SK-N-SH (cell line): ENCODE results near the gene DCDC2. TPM values are rescaled to one million over a fixed set of nuclear protein-coding genes. Genes with fewer than 3 reads are reported as not detected.
"Not testable (repeated sequence)": the region's sequence is repeated elsewhere in the genome, so short reads cannot be mapped to it uniquely, and the experiment has no call there.

Experiments
- CTCF ChIA-PET: fragments of 300-600, 350-600 bp; formaldehyde crosslinking; extraction: SDS; loops from one replicate; lab custom pipeline; 2021; lab: Yijun Ruan, JAX
- POLR2A ChIA-PET: fragments of 350-600 bp; sonication (Branson Sonifier 250); formaldehyde crosslinking; extraction: SDS; loops from one replicate; lab custom pipeline; 2020; ENCODE audit warnings: antibody characterized with exemption, inconsistent platforms; lab: Yijun Ruan, JAX
- DNase-seq: peaks from one replicate; pipeline ENCODE4 v3.0.0; 2012
- H2AFZ ChIP-seq: fragments of 200-600 bp; sonication (generic); 2 replicates; pipeline ENCODE4 v1.8.1; 2016; ENCODE audit warnings: antibody characterized with exemption, mild to moderate bottlenecking, low read depth
- H3F3A ChIP-seq: fragments of 200-600 bp; sonication (generic); replicated peaks from 2 replicates; pipeline ENCODE3; 2016; ENCODE audit warnings: antibody characterized with exemption, mild to moderate bottlenecking; ENCODE audit not compliant: insufficient read depth
- H3K27ac ChIP-seq, 2 experiments: fragments of 200-500 bp in 1 of 2; fragments of 200-600 bp in 1 of 2; sonication (Bioruptor generic) in 1 of 2; sonication (generic), shearing (Covaris generic) in 1 of 2; 2 replicates each; pipeline versions ENCODE4 v1.5.1 to v1.6.1; 2014 to 2016; ENCODE audit warnings: low read depth in 2 of 2, inconsistent platforms in 1 of 2, low read length in 1 of 2, mild to moderate bottlenecking in 1 of 2, mixed read lengths in 1 of 2
- H3K27me3 ChIP-seq: fragments of 200-600 bp; sonication (generic), shearing (Covaris generic); 2 replicates; pipeline ENCODE4 v1.6.1; 2016; ENCODE audit warnings: mixed run types; ENCODE audit not compliant: insufficient read depth
- H3K36me3 ChIP-seq, 2 experiments: fragments of 200-500 bp in 1 of 2; fragments of 200-600 bp in 1 of 2; sonication (Bioruptor generic) in 1 of 2; sonication (generic) in 1 of 2; replicated peaks in 1 of 2; 2 replicates each; pipeline versions ENCODE3 to v1.5.1; 2014 to 2016; ENCODE audit warnings: low read length in 1 of 2, mild to moderate bottlenecking in 1 of 2; ENCODE audit not compliant: insufficient read depth in 2 of 2, control insufficient read depth in 1 of 2
- H3K4me1 ChIP-seq, 2 experiments: fragments of 200-500 bp in 1 of 2; fragments of 200-600 bp in 1 of 2; sonication (Bioruptor generic) in 1 of 2; sonication (generic), shearing (Covaris generic) in 1 of 2; 2 replicates each; pipeline versions ENCODE4 v1.5.1 to v1.6.1; 2014 to 2016; ENCODE audit warnings: low read depth in 1 of 2, low read length in 1 of 2, mixed run types in 1 of 2; ENCODE audit not compliant: insufficient read depth in 2 of 2, control insufficient read depth in 1 of 2
- H3K4me2 ChIP-seq: fragments of 200-600 bp; sonication (generic), shearing (Covaris generic); 2 replicates; pipeline ENCODE4 v1.6.1; 2017; ENCODE audit warnings: mixed run types
- H3K4me3 ChIP-seq, 2 experiments: fragments of 200-500 bp in 1 of 2; fragments of 200-600 bp in 1 of 2; sonication (Bioruptor generic) in 1 of 2; sonication (generic), shearing (Covaris generic) in 1 of 2; 2 replicates each; pipeline versions ENCODE4 v1.5.1 to v1.8.1; 2014 to 2016; ENCODE audit warnings: low read depth in 2 of 2, inconsistent platforms in 1 of 2, low read length in 1 of 2, mild to moderate bottlenecking in 1 of 2, mixed read lengths in 1 of 2, moderate library complexity in 1 of 2
- H3K79me2 ChIP-seq: fragments of 200-600 bp; sonication (generic); 2 replicates; pipeline ENCODE4 v1.8.1; 2017; ENCODE audit warnings: mild to moderate bottlenecking; ENCODE audit not compliant: insufficient read depth
- H3K9ac ChIP-seq: fragments of 200-600 bp; sonication (generic); 2 replicates; pipeline ENCODE4 v1.6.1; 2017; ENCODE audit warnings: mixed run types
- H3K9me2 ChIP-seq: fragments of 200-600 bp; sonication (generic); 2 replicates; pipeline ENCODE4 v1.6.1; 2017; ENCODE audit warnings: mixed run types
- H3K9me3 ChIP-seq: fragments of 200-600 bp; sonication (generic); 2 replicates; pipeline ENCODE4 v1.6.1; 2017; ENCODE audit warnings: mixed run types, mild to moderate bottlenecking, moderate library complexity
- H4K20me1 ChIP-seq: fragments of 200-600 bp; sonication (generic); 2 replicates; pipeline ENCODE4 v1.6.1; 2017; ENCODE audit warnings: mild to moderate bottlenecking, mixed run types; ENCODE audit not compliant: insufficient read depth
- CTCF ChIP-seq: fragments of 200-600 bp; sonication (generic); IDR thresholded peaks from 2 replicates; pipeline ENCODE4 v1.6.1; 2017; ENCODE audit warnings: antibody characterized with exemption, mild to moderate bottlenecking, moderate library complexity
- EP300 ChIP-seq, 2 experiments: IDR thresholded peaks; 2 replicates each; pipeline versions ENCODE4 v1.4.0 to v1.6.1; 2012; ENCODE audit warnings: borderline replicate concordance in 1 of 2, low read depth in 1 of 2, low read length in 1 of 2
- EZH2phosphoT487 ChIP-seq: fragments of 200-600 bp; sonication (generic); IDR thresholded peaks from 2 replicates; pipeline ENCODE4 v1.6.1; 2017; ENCODE audit warnings: low read depth, mixed run types, mild to moderate bottlenecking, antibody characterized with exemption, moderate library complexity, borderline replicate concordance
- GATA2 ChIP-seq: sonication (generic); formaldehyde crosslinking; IDR thresholded peaks from 2 replicates; pipeline ENCODE4 v1.5.0; 2020; ENCODE audit warnings: mild to moderate bottlenecking, missing genetic modification reagents
- JUND ChIP-seq: IDR thresholded peaks from 2 replicates; pipeline ENCODE4 v1.4.0; 2012
- MXI1 ChIP-seq: IDR thresholded peaks from 2 replicates; pipeline ENCODE4 v1.6.1; 2012; ENCODE audit warnings: mild to moderate bottlenecking, low read depth, low read length, improper control_type of control experiment
- NFIC ChIP-seq: IDR thresholded peaks from 2 replicates; pipeline ENCODE4 v1.4.0; 2012; ENCODE audit warnings: borderline replicate concordance
- POLR2AphosphoS5 ChIP-seq: IDR thresholded peaks from 2 replicates; pipeline ENCODE4 v1.6.1; 2012; ENCODE audit warnings: low read depth, low read length
- RFX5 ChIP-seq: IDR thresholded peaks from 2 replicates; pipeline ENCODE4 v1.6.1; 2012; ENCODE audit warnings: mild to moderate bottlenecking, improper control_type of control experiment, low read length
- TAF1 ChIP-seq: IDR thresholded peaks from 2 replicates; pipeline ENCODE4 v1.6.1; 2012; ENCODE audit warnings: low read depth, mild to moderate bottlenecking, low read length, moderate library complexity, borderline replicate concordance
- TCF12 ChIP-seq: IDR thresholded peaks from 2 replicates; pipeline ENCODE4 v1.4.0; 2012
- TEAD4 ChIP-seq: IDR thresholded peaks from 2 replicates; pipeline ENCODE4 v1.4.0; 2012; ENCODE audit warnings: mild to moderate bottlenecking, borderline replicate concordance; ENCODE audit not compliant: insufficient read depth
- YY1 ChIP-seq: IDR thresholded peaks from 2 replicates; pipeline ENCODE4 v1.4.0; 2012; ENCODE audit warnings: low read depth, mild to moderate bottlenecking
- WGBS: methylation state at CpG from one replicate; pipeline ENCODE4 v1.1.6; 2017; ENCODE audit warnings: low lambda C conversion rate; 5-methylcytosine and 5-hydroxymethylcytosine counted together
- polyA plus RNA-seq, 3 experiments: library from polyadenylated mRNA; depleted of rRNA; stranded (reverse); fragments of >200 nt; gene quantifications; 2 replicates each; pipeline ENCODE4 v1.2.3, GENCODE V29; 2012
- TF ChIP-seq, protein P1 (sequence below): IDR thresholded peaks from 2 replicates; pipeline ENCODE4 v1.6.1; 2012; ENCODE audit warnings: mild to moderate bottlenecking, low read depth, low read length, moderate library complexity
- TF ChIP-seq, protein P2 (sequence below): IDR thresholded peaks from 2 replicates; pipeline ENCODE4 v1.4.0; 2012; ENCODE audit warnings: low read depth, borderline replicate concordance
- TF ChIP-seq, protein P3 (sequence below): fragments of 150-350 bp; IDR thresholded peaks from 2 replicates; pipeline ENCODE4 v1.6.1; 2017; ENCODE audit warnings: antibody characterized with exemption, low read length, low read depth, borderline replicate concordance

The DCDC2 gene
- polyA plus RNA-seq, 1 of the 3 experiments (the other 2 are of a cell fraction) = not detected

DNA sequence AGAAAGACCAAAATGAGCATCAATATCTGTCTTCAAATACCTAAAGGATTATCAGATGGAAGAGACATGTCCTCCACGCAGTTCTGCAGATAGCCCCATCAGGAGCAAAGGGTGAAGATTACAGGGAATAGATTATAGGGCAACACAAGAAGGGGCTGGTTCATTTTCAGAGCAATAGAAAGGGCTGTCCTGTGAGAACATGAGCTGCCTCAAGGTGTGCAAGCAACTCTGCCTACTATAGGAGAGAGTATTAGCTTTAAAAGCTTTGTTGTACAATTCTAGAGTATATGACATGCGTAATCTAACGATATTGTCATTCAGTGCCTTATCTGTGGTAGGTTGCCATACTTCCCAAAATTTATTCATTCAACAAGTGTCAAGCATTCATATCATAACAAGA is 119.2 kb downstream of the DCDC2 start:
- ChIA-PET CTCF (no interaction called here), POLR2A (no interaction called here)
- Histone ChIP-seq H3K9me3 (no peaks in the 10 kb centered on the region), H3K27me3 (no peaks in the 10 kb centered on the region), H3K9ac (no peak overlapping the region), H3K36me3 (no peaks in the 10 kb centered on the region), H3K4me1 (peaks cover 0 to 11% of the 10 kb centered on the region in 2 experiments; a peak in 1 of 4 replicates), H2AFZ (no peak overlapping the region), H3K9me2 (no peaks in the 10 kb centered on the region), H3K79me2 (no peaks in the 10 kb centered on the region), H3K27ac (no peak overlapping the region), H3K4me3 (no peak overlapping the region), H3F3A (no peaks in the 10 kb centered on the region), H4K20me1 (no peaks in the 10 kb centered on the region), H3K4me2 (no peak overlapping the region)
- no peak for DNase-seq
- TF ChIP-seq MXI1 = no peak
- TF ChIP-seq, protein P1, sequence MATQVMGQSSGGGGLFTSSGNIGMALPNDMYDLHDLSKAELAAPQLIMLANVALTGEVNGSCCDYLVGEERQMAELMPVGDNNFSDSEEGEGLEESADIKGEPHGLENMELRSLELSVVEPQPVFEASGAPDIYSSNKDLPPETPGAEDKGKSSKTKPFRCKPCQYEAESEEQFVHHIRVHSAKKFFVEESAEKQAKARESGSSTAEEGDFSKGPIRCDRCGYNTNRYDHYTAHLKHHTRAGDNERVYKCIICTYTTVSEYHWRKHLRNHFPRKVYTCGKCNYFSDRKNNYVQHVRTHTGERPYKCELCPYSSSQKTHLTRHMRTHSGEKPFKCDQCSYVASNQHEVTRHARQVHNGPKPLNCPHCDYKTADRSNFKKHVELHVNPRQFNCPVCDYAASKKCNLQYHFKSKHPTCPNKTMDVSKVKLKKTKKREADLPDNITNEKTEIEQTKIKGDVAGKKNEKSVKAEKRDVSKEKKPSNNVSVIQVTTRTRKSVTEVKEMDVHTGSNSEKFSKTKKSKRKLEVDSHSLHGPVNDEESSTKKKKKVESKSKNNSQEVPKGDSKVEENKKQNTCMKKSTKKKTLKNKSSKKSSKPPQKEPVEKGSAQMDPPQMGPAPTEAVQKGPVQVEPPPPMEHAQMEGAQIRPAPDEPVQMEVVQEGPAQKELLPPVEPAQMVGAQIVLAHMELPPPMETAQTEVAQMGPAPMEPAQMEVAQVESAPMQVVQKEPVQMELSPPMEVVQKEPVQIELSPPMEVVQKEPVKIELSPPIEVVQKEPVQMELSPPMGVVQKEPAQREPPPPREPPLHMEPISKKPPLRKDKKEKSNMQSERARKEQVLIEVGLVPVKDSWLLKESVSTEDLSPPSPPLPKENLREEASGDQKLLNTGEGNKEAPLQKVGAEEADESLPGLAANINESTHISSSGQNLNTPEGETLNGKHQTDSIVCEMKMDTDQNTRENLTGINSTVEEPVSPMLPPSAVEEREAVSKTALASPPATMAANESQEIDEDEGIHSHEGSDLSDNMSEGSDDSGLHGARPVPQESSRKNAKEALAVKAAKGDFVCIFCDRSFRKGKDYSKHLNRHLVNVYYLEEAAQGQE = no peak
- TF ChIP-seq, protein P2, sequence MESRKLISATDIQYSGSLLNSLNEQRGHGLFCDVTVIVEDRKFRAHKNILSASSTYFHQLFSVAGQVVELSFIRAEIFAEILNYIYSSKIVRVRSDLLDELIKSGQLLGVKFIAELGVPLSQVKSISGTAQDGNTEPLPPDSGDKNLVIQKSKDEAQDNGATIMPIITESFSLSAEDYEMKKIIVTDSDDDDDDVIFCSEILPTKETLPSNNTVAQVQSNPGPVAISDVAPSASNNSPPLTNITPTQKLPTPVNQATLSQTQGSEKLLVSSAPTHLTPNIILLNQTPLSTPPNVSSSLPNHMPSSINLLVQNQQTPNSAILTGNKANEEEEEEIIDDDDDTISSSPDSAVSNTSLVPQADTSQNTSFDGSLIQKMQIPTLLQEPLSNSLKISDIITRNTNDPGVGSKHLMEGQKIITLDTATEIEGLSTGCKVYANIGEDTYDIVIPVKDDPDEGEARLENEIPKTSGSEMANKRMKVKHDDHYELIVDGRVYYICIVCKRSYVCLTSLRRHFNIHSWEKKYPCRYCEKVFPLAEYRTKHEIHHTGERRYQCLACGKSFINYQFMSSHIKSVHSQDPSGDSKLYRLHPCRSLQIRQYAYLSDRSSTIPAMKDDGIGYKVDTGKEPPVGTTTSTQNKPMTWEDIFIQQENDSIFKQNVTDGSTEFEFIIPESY = no peak
- no peak for TF ChIP-seq JUND
- no peak for TF ChIP-seq NFIC
- no peak for TF ChIP-seq TEAD4
- no peak for TF ChIP-seq RFX5
- TF ChIP-seq TCF12 = no peak
- TF ChIP-seq, protein P3, sequence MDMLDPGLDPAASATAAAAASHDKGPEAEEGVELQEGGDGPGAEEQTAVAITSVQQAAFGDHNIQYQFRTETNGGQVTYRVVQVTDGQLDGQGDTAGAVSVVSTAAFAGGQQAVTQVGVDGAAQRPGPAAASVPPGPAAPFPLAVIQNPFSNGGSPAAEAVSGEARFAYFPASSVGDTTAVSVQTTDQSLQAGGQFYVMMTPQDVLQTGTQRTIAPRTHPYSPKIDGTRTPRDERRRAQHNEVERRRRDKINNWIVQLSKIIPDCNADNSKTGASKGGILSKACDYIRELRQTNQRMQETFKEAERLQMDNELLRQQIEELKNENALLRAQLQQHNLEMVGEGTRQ = no peak
- no peak for TF ChIP-seq POLR2AphosphoS5
- TF ChIP-seq EZH2phosphoT487 = no peak
- no peak for TF ChIP-seq GATA2
- TF ChIP-seq CTCF = no peak
- no peak for TF ChIP-seq EP300 (IDR thresholded peaks at IDR 0.05; ENCODE audit: borderline replicate concordance in 1 of 2, low read depth in 1 of 2, low read length in 1 of 2)
- no peak for TF ChIP-seq TAF1
- TF ChIP-seq YY1 = no peak
- WGBS = 76% methylated on average over 3 of the region's 3 CpGs

DNA sequence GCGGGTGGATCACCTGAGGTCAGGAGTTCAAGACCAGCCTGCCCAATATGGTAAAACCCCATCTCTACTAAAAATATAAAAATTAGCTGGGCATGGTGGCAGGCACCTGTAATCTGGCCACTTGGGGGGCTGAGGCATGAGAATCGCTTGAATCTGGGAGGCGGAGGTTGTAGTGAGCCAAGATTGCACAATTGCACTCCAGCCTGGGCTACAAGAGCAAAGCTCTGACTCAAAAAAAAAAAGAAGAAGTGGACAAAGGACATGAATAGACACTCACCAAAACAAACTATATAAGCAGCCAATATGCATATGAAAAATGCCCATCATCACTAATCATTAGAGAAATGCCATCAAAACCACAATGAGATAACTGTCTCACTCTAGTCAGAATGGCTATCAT is 121.1 kb downstream of the DCDC2 start:
- H3K4me3 ChIP-seq, H3K79me2 ChIP-seq, H3K9me2 ChIP-seq, H3K36me3 ChIP-seq, H3F3A ChIP-seq, H3K9me3 ChIP-seq, H3K27me3 ChIP-seq, DNase-seq, H4K20me1 ChIP-seq, POLR2A ChIA-PET, H3K27ac ChIP-seq, H3K4me1 ChIP-seq, H3K9ac ChIP-seq, H3K4me2 ChIP-seq, H2AFZ ChIP-seq: not testable (repeated sequence)
- CTCF ChIA-PET = interaction anchor here (0.6 to 0.7 kb wide), 2 partner anchors 122 to 803 kb away, joined by 3 read pairs; no protein-coding TSS in a partner anchor
- WGBS = 67% methylated on average over 3 of the region's 3 CpGs
